K562 (cell line): ENCODE measurements around the gene PTPN18. TPM values are rescaled to one million over a fixed set of nuclear protein-coding genes. Genes with fewer than 3 reads are reported as not detected.
A peak's percentile ranks its signal among the peaks of the same experiment; 100 is the strongest.

ENCODE experiments used
- ATAC-seq: fragments of 200-7000 bp; cut with Tn5 transposase; 3 replicates; pipeline ENCODE4 v1.9.1; 2020; ENCODE audit warnings: moderate library complexity
- BruUV-seq: library from RNA; stranded (reverse); fragments of 400-500 nt; replicated peaks from 2 replicates; lab custom pipeline; 2021; lab: Mats Ljungman, UMichigan
- CTCF ChIA-PET: fragments of 300-600 bp; formaldehyde crosslinking; extraction: SDS; loops from one replicate; lab custom pipeline; 2021; ENCODE audit warnings: low intra/inter-chr PET ratio; lab: Yijun Ruan, JAX
- POLR2A ChIA-PET: fragments of 300-600, 350-650 bp; sonication (Branson Sonifier 250); formaldehyde crosslinking; extraction: SDS; loops from one replicate; lab custom pipeline; 2021; ENCODE audit warnings: antibody characterized with exemption, inconsistent platforms; lab: Yijun Ruan, JAX
- DNase-seq, 4 experiments: peaks; one replicate each; pipeline versions ENCODE4 v3.0.0 to v3.0.0-alpha.2; 2011 to 2018; ENCODE audit warnings: low spot score in 3 of 4, mixed read lengths in 3 of 4; ENCODE audit errors: extremely low read depth in 1 of 4
- FAIRE-seq: peaks from 2 replicates; lab custom pipeline; 2011; peaks lifted over from hg19 to GRCh38; lab: Jason Lieb, UNC
- H2AFZ ChIP-seq: 2 replicates; pipeline ENCODE4 v1.6.0; 2011; ENCODE audit warnings: low read depth, low read length, control low read depth, inconsistent platforms
- H3K27ac ChIP-seq: fragments of 200-600 bp; 3 replicates; pipeline ENCODE4 v1.8.0; 2011; ENCODE audit warnings: low read depth, mild to moderate bottlenecking, control low read depth, inconsistent platforms, low read length, moderate library complexity, mixed read lengths; ENCODE audit errors: extremely low read depth
- H3K27me3 ChIP-seq, 2 experiments: fragments of 300-600 bp in 1 of 2; 2 replicates in 1 of 2; 3 replicates in 1 of 2; pipeline versions ENCODE4 v1.6.0 to v1.8.0; 2011; ENCODE audit warnings: inconsistent platforms in 2 of 2, low read length in 2 of 2, mild to moderate bottlenecking in 1 of 2, mixed read lengths in 1 of 2, moderate library complexity in 1 of 2; ENCODE audit not compliant: control insufficient read depth in 2 of 2, insufficient read depth in 2 of 2
- H3K36me3 ChIP-seq: fragments of 300-600 bp; 3 replicates; pipeline ENCODE4 v1.8.0; 2011; ENCODE audit warnings: mild to moderate bottlenecking, low read length, inconsistent platforms; ENCODE audit not compliant: control insufficient read depth, insufficient read depth
- H3K4me1 ChIP-seq, 2 experiments: fragments of 200-600 bp in 1 of 2; replicated peaks in 1 of 2; 2 replicates in 1 of 2; 3 replicates in 1 of 2; pipeline versions ENCODE4 v1.5.1 to v1.8.0; 2011; ENCODE audit warnings: inconsistent platforms in 2 of 2, low read length in 2 of 2, mild to moderate bottlenecking in 1 of 2, mixed read lengths in 1 of 2, moderate library complexity in 1 of 2; ENCODE audit not compliant: control insufficient read depth in 2 of 2, insufficient read depth in 2 of 2
- H3K4me2 ChIP-seq: 2 replicates; pipeline ENCODE4 v1.6.1; 2011; ENCODE audit warnings: low read length, control low read depth, inconsistent platforms, mixed read lengths; ENCODE audit not compliant: insufficient read depth
- H3K4me3 ChIP-seq: fragments of 200-600 bp; sonication (generic), shearing (Covaris generic); 2 replicates; pipeline ENCODE4 v1.5.1; 2016; ENCODE audit warnings: control low read depth, inconsistent platforms
- H3K79me2 ChIP-seq: fragments of 200-600 bp; 3 replicates; pipeline ENCODE4 v1.8.0; 2011; ENCODE audit warnings: low read length, inconsistent platforms; ENCODE audit not compliant: control insufficient read depth, insufficient read depth
- H3K9ac ChIP-seq, 2 experiments: 2 replicates each; pipeline versions ENCODE4 v1.6.0 to v1.6.1; 2011; ENCODE audit warnings: low read depth in 2 of 2, low read length in 2 of 2, control low read depth in 1 of 2, inconsistent platforms in 1 of 2, mild to moderate bottlenecking in 1 of 2, mixed read lengths in 1 of 2; ENCODE audit not compliant: insufficient read depth in 1 of 2
- H3K9me1 ChIP-seq: one replicate; pipeline ENCODE4 v1.6.0; 2011; ENCODE audit warnings: inconsistent platforms, mild to moderate bottlenecking, low read length, moderate library complexity; ENCODE audit not compliant: control insufficient read depth, insufficient read depth
- H3K9me3 ChIP-seq: replicated peaks from 2 replicates; pipeline ENCODE4 v1.5.1; 2011; ENCODE audit warnings: low read depth, low read length, inconsistent platforms; ENCODE audit not compliant: control insufficient read depth, insufficient read depth
- H4K20me1 ChIP-seq: replicated peaks from 2 replicates; pipeline ENCODE4 v1.6.1; 2011; ENCODE audit warnings: low read length, inconsistent platforms, mixed read lengths; ENCODE audit not compliant: control insufficient read depth, insufficient read depth
- ARNT ChIP-seq, 2 experiments: fragments of 450-650 bp; IDR thresholded peaks; 2 replicates each; pipeline ENCODE4 v1.6.1; 2016; ENCODE audit warnings: mild to moderate bottlenecking in 1 of 2
- EHMT2 ChIP-seq: fragments of 450-650 bp; IDR thresholded peaks from 2 replicates; pipeline ENCODE4 v1.6.1; 2018; ENCODE audit warnings: antibody characterized with exemption
- ELF1 ChIP-seq: fragments of 200-800 bp; sonication (Bioruptor generic); IDR thresholded peaks from 2 replicates; pipeline ENCODE4 v1.6.1; 2016; ENCODE audit warnings: missing genetic modification characterization, missing compliant biosample characterization
- ELF2 ChIP-seq: fragments of 250-450 bp; sonication (Bioruptor Pico); IDR thresholded peaks from 2 replicates; pipeline ENCODE4 v1.5.0; 2021; ENCODE audit warnings: mild to moderate bottlenecking
- FOXA3 ChIP-seq, 2 experiments: fragments of 450-650 bp in 1 of 2; sonication (generic) in 1 of 2; formaldehyde crosslinking; IDR thresholded peaks in 1 of 2; conservative IDR thresholded peaks in 1 of 2; 2 replicates each; pipeline versions ENCODE4 v1.4.0 to v1.8.0; 2020 to 2022; ENCODE audit warnings: mild to moderate bottlenecking in 2 of 2, missing genetic modification reagents in 1 of 2
- FOXK2 ChIP-seq, 2 experiments: fragments of 450-650 bp; IDR thresholded peaks in 1 of 2; conservative IDR thresholded peaks in 1 of 2; 2 replicates each; pipeline ENCODE4 v1.6.1; 2016; ENCODE audit warnings: low read depth in 2 of 2, mild to moderate bottlenecking in 1 of 2
- HDAC6 ChIP-seq: IDR thresholded peaks from 2 replicates; pipeline ENCODE4 v1.6.1; 2012; ENCODE audit warnings: low read depth, mild to moderate bottlenecking, control low read depth, inconsistent platforms, low read length, moderate library complexity
- NFRKB ChIP-seq: fragments of 450-650 bp; IDR thresholded peaks from 2 replicates; pipeline ENCODE4 v1.6.1; 2016; ENCODE audit warnings: low read depth
- POLR3G ChIP-seq: IDR thresholded peaks from 2 replicates; pipeline ENCODE4 v1.6.1; 2011; ENCODE audit not compliant: insufficient read length, insufficient replicate concordance; ENCODE audit errors: extremely low read depth
- RBM39 ChIP-seq: fragments of 200-400 bp; formaldehyde crosslinking; optimal IDR thresholded peaks from 2 replicates; pipeline ENCODE3; 2018; ENCODE audit warnings: low read depth, low read length
- SPI1 ChIP-seq: IDR thresholded peaks from 2 replicates; pipeline ENCODE4 v1.6.1; 2011; ENCODE audit warnings: low read depth, low read length, control low read depth, borderline replicate concordance
- TAF7 ChIP-seq: fragments of 450-650 bp; IDR thresholded peaks from 2 replicates; pipeline ENCODE4 v1.6.1; 2016; ENCODE audit warnings: missing genetic modification characterization, missing compliant biosample characterization
- TEAD1 ChIP-seq, 2 experiments: fragments of 450-650 bp in 1 of 2; sonication (generic) in 1 of 2; formaldehyde crosslinking; IDR thresholded peaks; 2 replicates each; pipeline versions ENCODE4 v1.4.0 to v1.8.0; 2020 to 2022; ENCODE audit warnings: mild to moderate bottlenecking in 2 of 2, missing genetic modification reagents in 1 of 2
- TEAD4 ChIP-seq, 2 experiments: sonication (generic) in 1 of 2; formaldehyde crosslinking in 1 of 2; IDR thresholded peaks; 2 replicates each; pipeline versions ENCODE4 v1.6.1 to v1.8.0; 2012 to 2022; ENCODE audit warnings: borderline replicate concordance in 1 of 2, inconsistent platforms in 1 of 2, low read length in 1 of 2, mild to moderate bottlenecking in 1 of 2, missing genetic modification reagents in 1 of 2
- ZNF121 ChIP-seq: sonication (generic); formaldehyde crosslinking; conservative IDR thresholded peaks from 2 replicates; pipeline ENCODE4 v1.8.0; 2022; ENCODE audit warnings: missing genetic modification reagents
- ZNF695 ChIP-seq: fragments of 450-650 bp; formaldehyde crosslinking; IDR thresholded peaks from 2 replicates; pipeline ENCODE4 v1.4.0; 2020; ENCODE audit warnings: mild to moderate bottlenecking, moderate library complexity
- ZNF830 ChIP-seq: fragments of 250-450 bp; sonication (Bioruptor Pico); IDR thresholded peaks from 2 replicates; pipeline ENCODE4 v1.5.0; 2021; ENCODE audit warnings: mild to moderate bottlenecking
- WGBS: fragments of 100-300 bp; shearing (Covaris generic); methylation state at CpG from one replicate; pipeline ENCODE4 v1.1.6; 2016; ENCODE audit warnings: low coverage, mixed read lengths; ENCODE audit not compliant: insufficient coverage; ENCODE audit errors: missing lambda C conversion rate; 5-methylcytosine and 5-hydroxymethylcytosine counted together
- in situ Hi-C: fragments of 300-500 bp; cut with MboI; formaldehyde crosslinking; loops from 4 replicates; pipeline ENCODE4 v1.15.0; 2018; ENCODE audit warnings: inconsistent platforms, mixed read lengths
- intact Hi-C: fragments of 100-400 bp; cut with micrococcal nuclease; formaldehyde crosslinking; loops from 2 replicates; pipeline ENCODE4 v1.14.2; 2022
- polyA plus RNA-seq, 8 experiments: library from polyadenylated mRNA; depleted of rRNA in 4 of 8; stranded (reverse) in 5 of 8; unstranded in 3 of 8; fragments of >200 nt; fragmentation: Nextera tagmentation in 2 of 8; fragmentation: Illumina TruSeq in 1 of 8; extraction: Ambion mirVana in 2 of 8; extraction: Trizol in 1 of 8; gene quantifications; 2 replicates each; pipeline versions ENCODE4 v1.2.1 to v1.2.3, GENCODE V29; 2011 to 2014; ENCODE audit warnings: inconsistent platforms in 1 of 8, missing spikeins in 1 of 8
- total RNA-seq, 7 experiments: library from RNA; depleted of rRNA in 6 of 7; stranded (reverse); fragments of >200 nt in 6 of 7; fragmentation: Illumina TruSeq in 2 of 7; extraction: Trizol in 2 of 7; gene quantifications; 2 replicates each; pipeline versions ENCODE4 v1.2.1 to v1.2.3, GENCODE V29; 2011 to 2021; ENCODE audit warnings: low replicate concordance in 1 of 7
- TF ChIP-seq, protein P1 (sequence below), 2 experiments: fragments of 450-650 bp; IDR thresholded peaks; 2 replicates each; pipeline ENCODE4 v1.6.1; 2018; ENCODE audit warnings: mild to moderate bottlenecking in 2 of 2, low read depth in 1 of 2; ENCODE audit not compliant: partially characterized antibody in 2 of 2

Gene PTPN18
- total and polyA plus RNA-seq, 9 of the 15 experiments (the other 6 are each of a cell fraction or from before 2014, with no cell fraction given), result 11.6 to 90.7 (median 49.6) TPM

DNA sequence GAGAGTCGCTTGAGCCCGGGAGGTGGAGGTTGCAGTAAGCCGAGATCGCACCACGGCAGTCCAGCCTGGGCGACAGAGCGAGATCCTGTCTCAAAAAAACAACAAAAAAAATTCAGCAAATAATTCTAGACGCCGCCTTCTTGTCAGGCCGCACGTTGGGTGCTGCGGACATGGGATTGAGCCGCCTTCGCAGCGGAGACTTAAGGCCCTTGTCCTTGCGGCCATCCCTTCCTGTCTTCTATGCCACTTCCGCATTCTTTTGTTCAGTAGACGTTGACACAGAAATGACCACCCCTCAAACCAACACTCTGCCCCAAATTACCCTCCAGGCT lies 15.8 kb downstream of the PTPN18 start:
- ChIA-PET CTCF (interaction anchor here (1.4 kb wide), 1 partner anchor 16 kb away, joined by 8 read pairs; the partner anchor contains the start of gene PTPN18), POLR2A (no interaction called here)
- intact Hi-C loops (loop anchor here (1.0 kb wide), 1 partner anchor 29 kb away; the partner anchor contains the start of gene IMP4), in situ Hi-C loops (no loop called here)
- H3K27me3 ChIP-seq, result no peaks in the 10 kb centered on the region
- peak overlapping the region; percentile 81 for H3K27ac ChIP-seq
- H3K4me3 ChIP-seq, result peak overlapping the region; percentile 74
- peaks cover 47% of the 10 kb centered on the region; the same call in 2 of the 3 replicates for H3K36me3 ChIP-seq
- peak; percentile 17 for ATAC-seq
- H4K20me1 ChIP-seq, result no peaks in the 10 kb centered on the region
- peak overlapping the region; percentile 88 for H3K4me2 ChIP-seq
- H3K9ac ChIP-seq, result peak overlapping the region; percentile 88 to 98
- no peaks in the 10 kb centered on the region for H3K9me1 ChIP-seq
- H2AFZ ChIP-seq, result peak overlapping the region; percentile 95
- peak in 1 of 4 experiments; percentile 62 for DNase-seq
- peak; percentile 23 for FAIRE-seq
- H3K9me3 ChIP-seq, result peaks cover 3% of the 10 kb centered on the region; the same call in 1 of the 2 replicates
- BruUV-seq, result TSS peak; percentile 83
- peaks cover 31 to 42% of the 10 kb centered on the region in 2 experiments; a peak in 4 of 5 replicates for H3K4me1 ChIP-seq
- WGBS, result 28% methylated on average over 15 of the region's 18 CpGs
- peaks cover 44% of the 10 kb centered on the region for H3K79me2 ChIP-seq
- TF ChIP-seq ZNF830 (CRISPR knock-in tag) (no peak), ZNF695 (CRISPR knock-in tag) (no peak), TEAD4 (IDR thresholded peaks at IDR 0.05; ENCODE audit: low read length) (peak; percentile 31; the same call in 1 of the 2 replicates), TEAD4 (CRISPR knock-in tag; IDR thresholded peaks at IDR 0.05; ENCODE audit: borderline replicate concordance) (no peak), FOXK2 (conservative IDR thresholded peaks at IDR 0.05 in 1 of 2, IDR thresholded peaks at IDR 0.05 in 1 of 2; ENCODE audit: low read depth in 2 of 2) (0 out of 4 replicates have a peak, but pooled peaks of 1 of the 2 experiments have one; percentile 35), ZNF121 (peak; percentile 55), ELF1 (tag) (peak; percentile 91), ARNT (IDR thresholded peaks at IDR 0.05) (0 out of 4 replicates have a peak, but pooled peaks of 1 of the 2 experiments have one; percentile 23), HDAC6 (no peak), POLR3G (no peak), TAF7 (tag) (peak; percentile 55; the same call in 1 of the 2 replicates), ELF2 (CRISPR knock-in tag) (peak; percentile 84), SPI1 (peak; percentile 93), RBM39 (peak; percentile 49), FOXA3 (CRISPR knock-in tag; conservative IDR thresholded peaks at IDR 0.05 in 1 of 2, IDR thresholded peaks at IDR 0.05 in 1 of 2) (no peak), TEAD1 (CRISPR knock-in tag; IDR thresholded peaks at IDR 0.05) (peak in 1 of 2 experiments; percentile 93; a peak in 2 of 4 replicates), NFRKB (peak; percentile 65; the same call in 1 of the 2 replicates), EHMT2 (0 out of 2 replicates have a peak, but pooled peaks have one; percentile 30)
- TF ChIP-seq, protein P1, sequence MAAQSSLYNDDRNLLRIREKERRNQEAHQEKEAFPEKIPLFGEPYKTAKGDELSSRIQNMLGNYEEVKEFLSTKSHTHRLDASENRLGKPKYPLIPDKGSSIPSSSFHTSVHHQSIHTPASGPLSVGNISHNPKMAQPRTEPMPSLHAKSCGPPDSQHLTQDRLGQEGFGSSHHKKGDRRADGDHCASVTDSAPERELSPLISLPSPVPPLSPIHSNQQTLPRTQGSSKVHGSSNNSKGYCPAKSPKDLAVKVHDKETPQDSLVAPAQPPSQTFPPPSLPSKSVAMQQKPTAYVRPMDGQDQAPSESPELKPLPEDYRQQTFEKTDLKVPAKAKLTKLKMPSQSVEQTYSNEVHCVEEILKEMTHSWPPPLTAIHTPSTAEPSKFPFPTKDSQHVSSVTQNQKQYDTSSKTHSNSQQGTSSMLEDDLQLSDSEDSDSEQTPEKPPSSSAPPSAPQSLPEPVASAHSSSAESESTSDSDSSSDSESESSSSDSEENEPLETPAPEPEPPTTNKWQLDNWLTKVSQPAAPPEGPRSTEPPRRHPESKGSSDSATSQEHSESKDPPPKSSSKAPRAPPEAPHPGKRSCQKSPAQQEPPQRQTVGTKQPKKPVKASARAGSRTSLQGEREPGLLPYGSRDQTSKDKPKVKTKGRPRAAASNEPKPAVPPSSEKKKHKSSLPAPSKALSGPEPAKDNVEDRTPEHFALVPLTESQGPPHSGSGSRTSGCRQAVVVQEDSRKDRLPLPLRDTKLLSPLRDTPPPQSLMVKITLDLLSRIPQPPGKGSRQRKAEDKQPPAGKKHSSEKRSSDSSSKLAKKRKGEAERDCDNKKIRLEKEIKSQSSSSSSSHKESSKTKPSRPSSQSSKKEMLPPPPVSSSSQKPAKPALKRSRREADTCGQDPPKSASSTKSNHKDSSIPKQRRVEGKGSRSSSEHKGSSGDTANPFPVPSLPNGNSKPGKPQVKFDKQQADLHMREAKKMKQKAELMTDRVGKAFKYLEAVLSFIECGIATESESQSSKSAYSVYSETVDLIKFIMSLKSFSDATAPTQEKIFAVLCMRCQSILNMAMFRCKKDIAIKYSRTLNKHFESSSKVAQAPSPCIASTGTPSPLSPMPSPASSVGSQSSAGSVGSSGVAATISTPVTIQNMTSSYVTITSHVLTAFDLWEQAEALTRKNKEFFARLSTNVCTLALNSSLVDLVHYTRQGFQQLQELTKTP (IDR thresholded peaks at IDR 0.05; ENCODE audit: low read depth in 1 of 2, partially characterized antibody in 2 of 2), result peak in 1 of 2 experiments; percentile 59
